ENCODE data around the gene NRIP1.
A peak's percentile ranks its signal among the peaks of the same experiment; 100 is the strongest.
"Not testable (repeated sequence)": the region's sequence is repeated elsewhere in the genome, so short reads cannot be mapped to it uniquely, and the experiment has no call there.

Gene NRIP1

GRCh38 chr21:15036189-15036588, 28.6 kb downstream of the NRIP1 start:
- no peak for DNase-seq

- no peak for DNase-seq
These were observed 30.5 kb downstream of the NRIP1 start for GRCh38 chr21:15034126-15034853.

- no peak for DNase-seq
These were observed 32.9 kb downstream of the NRIP1 start for GRCh38 chr21:15031790-15032357.

GRCh38 chr21:15031362-15031761, 33.4 kb downstream of the NRIP1 start:
- not testable (repeated sequence) for DNase-seq

GRCh38 chr21:15030861-15031260, 33.9 kb downstream of the NRIP1 start:
- DNase-seq, result not testable (repeated sequence)

- no peak for DNase-seq
These were observed 35.7 kb downstream of the NRIP1 start for GRCh38 chr21:15029077-15029476.

- no peak for DNase-seq
These were observed 36.6 kb downstream of the NRIP1 start for GRCh38 chr21:15028186-15028585.

- DNase-seq, result no peak
These were observed 37.7 kb downstream of the NRIP1 start for GRCh38 chr21:15027056-15027455.

GRCh38 chr21:15026370-15026769, 38.4 kb downstream of the NRIP1 start:
- no peak for DNase-seq

- no peak for DNase-seq
These were observed 41.0 kb downstream of the NRIP1 start for GRCh38 chr21:15023776-15024175.

- DNase-seq, result no peak
These were observed 42.1 kb downstream of the NRIP1 start for GRCh38 chr21:15022608-15023261.

- no peak for DNase-seq
These were observed 44.0 kb downstream of the NRIP1 start for GRCh38 chr21:15020797-15021196.

- no peak for DNase-seq
These were observed 46.4 kb downstream of the NRIP1 start for GRCh38 chr21:15018382-15018781.

GRCh38 chr21:15015622-15016471, 49.0 kb downstream of the NRIP1 start:
- DNase-seq, result no peak

- DNase-seq, result no peak
These were observed 50.6 kb downstream of the NRIP1 start for GRCh38 chr21:15014221-15014620.

- DNase-seq, result no peak
These were observed 52.8 kb downstream of the NRIP1 start for GRCh38 chr21:15011967-15012366.

- no peak for DNase-seq
These were observed 54.2 kb downstream of the NRIP1 start for GRCh38 chr21:15010645-15011044.

GRCh38 chr21:15009837-15010363, 54.9 kb downstream of the NRIP1 start:
- DNase-seq, result no peak

GRCh38 chr21:15007716-15008296, 57.0 kb downstream of the NRIP1 start:
- no peak for DNase-seq

- no peak for DNase-seq
These were observed 58.1 kb downstream of the NRIP1 start for GRCh38 chr21:15006594-15007230.

- DNase-seq, result peak in 1 of 2 experiments; percentile 1
These were observed 59.4 kb downstream of the NRIP1 start for GRCh38 chr21:15005391-15005790.

GRCh38 chr21:15004721-15005370, 60.0 kb downstream of the NRIP1 start:
- DNase-seq, result no peak

All from stimulated activated CD4-positive, alpha-beta T cell treated with anti-CD3 and anti-CD28 coated beads, Interleukin-4, amount 100 ng/mL, for 4 hours (primary cell).